Parathyroid adenoma (tissue), 2 donors: ENCODE data around the gene NDUFAF7.

Source experiments
- H2AFZ ChIP-seq: fragments of 300-600 bp; sonication (generic); one replicate; pipeline ENCODE4 v1.7.0; 2017; ENCODE audit warnings: antibody characterized with exemption, mild to moderate bottlenecking
- H3K27ac ChIP-seq: fragments of 300-600 bp; sonication (generic); one replicate; pipeline ENCODE4 v1.7.0; 2017
- H3K27me3 ChIP-seq: fragments of 300-600 bp; sonication (generic); one replicate; pipeline ENCODE4 v1.7.0; 2017; ENCODE audit warnings: low read length; ENCODE audit not compliant: control insufficient read depth, insufficient read depth
- H3K36me3 ChIP-seq: fragments of 300-600 bp; sonication (generic); one replicate; pipeline ENCODE4 v1.7.0; 2017; ENCODE audit warnings: low read length; ENCODE audit not compliant: control insufficient read depth, insufficient read depth
- H3K4me1 ChIP-seq: fragments of 300-600 bp; sonication (generic); one replicate; pipeline ENCODE4 v1.7.0; 2017; ENCODE audit warnings: control low read depth
- H3K4me2 ChIP-seq: fragments of 300-600 bp; sonication (generic); one replicate; pipeline ENCODE4 v1.7.0; 2017; ENCODE audit warnings: low read length
- H3K4me3 ChIP-seq: fragments of 300-600 bp; sonication (generic); one replicate; pipeline ENCODE4 v1.7.0; 2017; ENCODE audit warnings: low read depth, low read length
- H3K79me2 ChIP-seq: fragments of 300-600 bp; sonication (generic); one replicate; pipeline ENCODE4 v1.7.0; 2017; ENCODE audit warnings: control low read depth
- H3K9ac ChIP-seq: fragments of 300-600 bp; sonication (generic); one replicate; pipeline ENCODE4 v1.7.0; 2017; ENCODE audit warnings: mild to moderate bottlenecking
- H3K9me3 ChIP-seq: fragments of 300-600 bp; sonication (generic); one replicate; pipeline ENCODE4 v1.7.0; 2017; ENCODE audit warnings: low read length; ENCODE audit not compliant: control insufficient read depth
- CTCF ChIP-seq: fragments of 300-600 bp; sonication (generic); IDR thresholded peaks from one replicate; pipeline ENCODE4 v1.7.0; 2017; ENCODE audit warnings: antibody characterized with exemption, mild to moderate bottlenecking
- donor health status: primary hyperparathyroidism.

Gene NDUFAF7

GRCh38 chr2:37276291-37276690 lies 44.8 kb downstream of the NDUFAF7 start:
- Histone ChIP-seq H3K4me1 (no peaks in the 10 kb centered on the region), H3K36me3 (no peaks in the 10 kb centered on the region), H3K4me2 (no peak overlapping the region), H3K9me3 (no peaks in the 10 kb centered on the region), H3K4me3 (no peak overlapping the region), H3K79me2 (no peaks in the 10 kb centered on the region), H3K27ac (no peak overlapping the region), H3K27me3 (no peaks in the 10 kb centered on the region), H3K9ac (no peak overlapping the region), H2AFZ (no peak overlapping the region)
- TF ChIP-seq CTCF = no peak

GRCh38 chr2:37281916-37282315 lies 50.5 kb downstream of the NDUFAF7 start:
- H3K79me2 ChIP-seq = no peaks in the 10 kb centered on the region
- no peak for TF ChIP-seq CTCF
- H2AFZ ChIP-seq = no peak overlapping the region
- H3K4me3 ChIP-seq = no peak overlapping the region
- H3K4me2 ChIP-seq = no peak overlapping the region
- H3K27me3 ChIP-seq = no peaks in the 10 kb centered on the region
- H3K36me3 ChIP-seq = no peaks in the 10 kb centered on the region
- no peak overlapping the region for H3K27ac ChIP-seq
- no peaks in the 10 kb centered on the region for H3K4me1 ChIP-seq
- no peak overlapping the region for H3K9ac ChIP-seq
- no peaks in the 10 kb centered on the region for H3K9me3 ChIP-seq

GRCh38 chr2:37282746-37283145 lies 51.3 kb downstream of the NDUFAF7 start:
- TF ChIP-seq CTCF = no peak
- no peak overlapping the region for H3K4me3 ChIP-seq
- no peak overlapping the region for H3K4me2 ChIP-seq
- H3K36me3 ChIP-seq = no peaks in the 10 kb centered on the region
- H3K9me3 ChIP-seq = no peaks in the 10 kb centered on the region
- H3K27me3 ChIP-seq = no peaks in the 10 kb centered on the region
- H3K4me1 ChIP-seq = no peaks in the 10 kb centered on the region
- H2AFZ ChIP-seq = no peak overlapping the region
- H3K9ac ChIP-seq = no peak overlapping the region
- no peak overlapping the region for H3K27ac ChIP-seq
- no peaks in the 10 kb centered on the region for H3K79me2 ChIP-seq

GRCh38 chr2:37283207-37283606 lies 51.7 kb downstream of the NDUFAF7 start:
- Histone ChIP-seq H3K4me1 (no peaks in the 10 kb centered on the region), H3K4me2 (no peak overlapping the region), H2AFZ (no peak overlapping the region), H3K9ac (no peak overlapping the region), H3K79me2 (no peaks in the 10 kb centered on the region), H3K27ac (no peak overlapping the region), H3K27me3 (no peaks in the 10 kb centered on the region), H3K9me3 (no peaks in the 10 kb centered on the region), H3K4me3 (no peak overlapping the region), H3K36me3 (no peaks in the 10 kb centered on the region)
- TF ChIP-seq CTCF = no peak

DNA sequence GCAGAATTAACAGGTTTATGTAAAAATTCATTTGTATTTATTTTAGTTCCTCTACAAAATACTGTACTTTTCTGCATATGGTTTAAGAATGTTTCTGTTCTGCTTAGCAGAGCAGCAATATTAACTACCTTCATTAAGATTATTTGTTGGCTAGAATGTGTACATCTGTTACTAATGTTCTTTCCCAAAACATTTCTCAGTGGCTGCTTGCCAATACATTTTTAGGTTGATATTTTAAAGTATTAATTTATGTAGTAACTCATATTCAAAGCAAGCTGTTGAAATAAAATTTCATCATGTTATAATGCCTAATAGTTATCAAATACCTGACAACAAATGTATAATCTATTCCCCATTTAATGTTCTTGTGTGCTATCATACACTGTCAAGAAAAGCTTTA lies 52.9 kb downstream of the NDUFAF7 start:
- no peaks in the 10 kb centered on the region for H3K79me2 ChIP-seq
- H3K4me2 ChIP-seq = no peak overlapping the region
- H3K27me3 ChIP-seq = no peaks in the 10 kb centered on the region
- H3K9me3 ChIP-seq = no peaks in the 10 kb centered on the region
- no peak overlapping the region for H3K9ac ChIP-seq
- no peaks in the 10 kb centered on the region for H3K36me3 ChIP-seq
- no peaks in the 10 kb centered on the region for H3K4me1 ChIP-seq
- no peak overlapping the region for H3K27ac ChIP-seq
- no peak overlapping the region for H3K4me3 ChIP-seq
- no peak for TF ChIP-seq CTCF
- no peak overlapping the region for H2AFZ ChIP-seq
